ENCODE results near the gene GALNT12. TPM values are rescaled to one million over a fixed set of nuclear protein-coding genes. Genes with fewer than 3 reads are reported as not detected.

GALNT12 gene
- total and polyA plus RNA-seq, 2 donors, result 12.6 to 13.0 TPM

GRCh38 chr9:98870782-98871557 is 63.5 kb downstream of the GALNT12 start:
- Histone ChIP-seq H3K4me3 (ENCODE audit: low read depth, low read length) (no peak overlapping the region), H3K27ac (ENCODE audit: low read depth) (no peak overlapping the region), H3K4me1 (ENCODE audit: insufficient read depth) (no peaks in the 10 kb centered on the region), H3K36me3 (ENCODE audit: insufficient read depth) (no peaks in the 10 kb centered on the region)
- DNase-seq (ENCODE audit: extremely low spot score), result no peak
- 72% methylated on average over 5 of the region's 5 CpGs for WGBS

DNA sequence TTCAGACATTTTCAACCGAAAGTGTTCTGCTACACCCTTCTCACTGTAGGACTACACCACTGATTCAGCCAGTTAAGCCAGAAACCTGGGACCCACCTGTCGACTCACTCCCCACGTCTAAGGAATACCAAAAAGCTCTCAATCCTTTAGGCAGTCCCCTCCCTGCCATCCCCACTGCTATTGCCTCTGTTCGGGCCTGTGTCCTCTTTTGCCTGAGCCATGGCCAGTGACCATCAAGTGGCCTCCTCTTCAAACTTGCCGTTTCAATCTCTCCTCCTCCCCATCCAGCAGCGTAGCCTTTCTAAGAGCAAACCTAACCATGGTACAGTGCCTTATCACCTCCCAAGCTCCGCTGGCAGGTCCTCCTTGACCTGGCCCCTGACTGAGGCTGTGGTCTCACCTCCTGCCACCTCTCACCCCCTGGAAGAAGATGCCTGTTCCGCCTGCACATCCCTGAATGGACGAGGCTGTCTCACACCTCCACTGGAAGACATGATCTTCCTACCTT is 64.1 kb downstream of the GALNT12 start:
- Histone ChIP-seq H3K27ac (ENCODE audit: low read depth) (no peak overlapping the region), H3K4me3 (ENCODE audit: low read depth, low read length) (no peak overlapping the region), H3K36me3 (ENCODE audit: insufficient read depth) (no peaks in the 10 kb centered on the region), H3K4me1 (ENCODE audit: insufficient read depth) (no peaks in the 10 kb centered on the region)
- no peak for DNase-seq (ENCODE audit: extremely low spot score)
- 85% methylated on average over 9 of the region's 9 CpGs for WGBS

DNA sequence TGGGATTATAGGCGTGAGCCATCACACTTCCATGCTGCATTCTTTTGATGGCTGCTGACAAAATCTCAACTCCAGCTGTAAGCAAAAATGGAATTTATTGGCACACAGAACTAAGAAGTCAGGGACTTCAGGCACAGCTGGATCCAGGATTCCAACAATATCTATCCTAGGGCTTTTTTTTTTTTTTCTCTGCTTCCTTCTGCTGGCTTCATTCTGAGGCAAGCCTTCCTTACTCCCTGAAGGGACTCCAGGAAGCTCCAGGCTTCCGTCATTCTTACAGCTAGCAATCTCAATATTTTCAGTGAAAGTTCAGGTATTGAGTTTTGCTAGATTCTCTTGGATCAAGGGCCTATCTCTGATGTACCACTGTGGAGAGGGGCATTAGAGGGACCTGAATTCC is 66.1 kb downstream of the GALNT12 start:
- no peak overlapping the region for H3K4me3 ChIP-seq (ENCODE audit: low read depth, low read length)
- 88% methylated on average over 2 of the region's 2 CpGs for WGBS
- DNase-seq (ENCODE audit: extremely low spot score), result no peak
- H3K4me1 ChIP-seq (ENCODE audit: insufficient read depth), result no peaks in the 10 kb centered on the region
- H3K27ac ChIP-seq (ENCODE audit: low read depth), result no peak overlapping the region
- no peaks in the 10 kb centered on the region for H3K36me3 ChIP-seq (ENCODE audit: insufficient read depth)

GRCh38 chr9:98873951-98874371 is 66.5 kb downstream of the GALNT12 start:
- DNase-seq (ENCODE audit: extremely low spot score), result no peak

DNA sequence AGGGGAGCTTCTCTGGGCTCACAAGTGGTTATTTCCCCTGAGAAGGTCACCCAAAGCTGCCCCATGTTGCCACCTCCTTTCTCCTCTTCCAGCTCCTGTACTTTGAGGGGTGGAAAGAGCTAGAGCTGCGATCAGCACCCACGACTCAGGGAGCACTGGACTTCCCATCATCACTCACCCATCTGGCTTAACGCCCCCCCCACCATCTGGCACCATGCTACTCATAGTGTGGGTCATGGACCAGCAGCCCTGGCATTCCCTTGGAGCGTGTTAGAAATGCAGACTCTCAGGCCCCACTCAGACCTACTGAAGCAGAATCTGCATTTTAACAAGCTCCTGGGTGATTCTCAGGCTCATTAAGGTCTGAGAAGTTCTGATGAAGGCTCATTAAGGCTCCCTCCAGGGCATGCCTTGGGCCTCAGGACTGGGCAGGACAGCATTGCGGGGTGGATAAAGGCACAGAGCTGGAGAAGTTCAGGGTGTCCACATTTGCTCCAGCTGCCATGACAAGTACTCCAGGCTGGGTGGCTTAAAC is 67.3 kb downstream of the GALNT12 start:
- WGBS, result 81% methylated on average over 5 of the region's 5 CpGs
- Histone ChIP-seq H3K27ac (ENCODE audit: low read depth) (no peak overlapping the region), H3K4me3 (ENCODE audit: low read depth, low read length) (no peak overlapping the region), H3K36me3 (ENCODE audit: insufficient read depth) (no peaks in the 10 kb centered on the region), H3K4me1 (ENCODE audit: insufficient read depth) (no peaks in the 10 kb centered on the region)
- no peak for DNase-seq (ENCODE audit: extremely low spot score)

More at GRCh38 chr9:98873951-98874371, 66.5 kb downstream of the GALNT12 start:
- Histone ChIP-seq H3K27ac (ENCODE audit: low read depth) (no peak overlapping the region), H3K36me3 (ENCODE audit: insufficient read depth) (no peaks in the 10 kb centered on the region), H3K4me1 (ENCODE audit: insufficient read depth) (no peaks in the 10 kb centered on the region), H3K4me3 (ENCODE audit: low read depth, low read length) (no peak overlapping the region)
- 54% methylated on average over 3 of the region's 3 CpGs for WGBS

DNA sequence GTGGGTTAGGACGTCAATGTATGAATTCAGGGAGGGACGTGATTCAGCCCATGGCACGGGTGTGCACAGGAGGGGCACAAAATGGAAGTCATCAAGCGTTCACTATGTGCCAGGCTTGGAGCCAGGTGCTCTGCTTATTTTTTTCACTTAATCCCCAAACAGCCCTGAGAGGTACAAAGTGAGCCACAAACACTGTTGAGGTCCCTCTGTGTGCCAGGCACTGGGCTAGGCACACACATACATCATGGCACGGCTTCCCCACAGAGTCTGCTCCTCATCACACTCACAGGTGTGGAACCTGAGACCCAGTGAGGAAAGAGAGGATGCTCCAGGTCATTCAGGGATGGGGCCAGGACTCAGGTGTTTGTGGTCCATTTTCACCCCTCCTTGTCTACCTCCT is 68.1 kb downstream of the GALNT12 start:
- Histone ChIP-seq H3K4me3 (ENCODE audit: low read depth, low read length) (no peak overlapping the region), H3K4me1 (ENCODE audit: insufficient read depth) (no peaks in the 10 kb centered on the region), H3K36me3 (ENCODE audit: insufficient read depth) (no peaks in the 10 kb centered on the region), H3K27ac (ENCODE audit: low read depth) (no peak overlapping the region)
- no peak for DNase-seq (ENCODE audit: extremely low spot score)
- 86% methylated on average over 5 of the region's 5 CpGs for WGBS

DNA sequence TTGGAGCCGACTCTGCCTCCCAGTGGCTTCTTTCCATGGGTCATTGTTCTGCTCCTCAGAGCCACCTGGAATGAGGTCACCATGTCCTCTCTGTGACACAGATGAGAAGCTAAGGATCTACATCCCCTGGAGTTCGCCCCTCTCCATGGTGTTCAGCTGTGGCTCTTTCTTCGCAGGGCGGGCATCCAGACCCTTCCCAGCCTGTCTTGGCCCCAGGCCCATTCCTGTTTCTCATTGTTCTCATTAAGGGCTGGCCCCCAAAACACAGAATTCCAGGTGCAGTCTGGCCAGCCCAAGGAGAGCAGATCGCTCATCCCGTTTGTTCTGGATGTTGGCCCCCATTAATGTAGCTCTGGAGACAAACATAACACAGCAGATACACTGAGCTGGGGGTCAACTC is 69.8 kb downstream of the GALNT12 start:
- no peak for DNase-seq (ENCODE audit: extremely low spot score)
- Histone ChIP-seq H3K4me1 (ENCODE audit: insufficient read depth) (no peaks in the 10 kb centered on the region), H3K36me3 (ENCODE audit: insufficient read depth) (no peaks in the 10 kb centered on the region), H3K4me3 (ENCODE audit: low read depth, low read length) (no peak overlapping the region), H3K27ac (ENCODE audit: low read depth) (no peak overlapping the region)
- WGBS, result 80% methylated on average over 6 of the region's 6 CpGs

- Histone ChIP-seq H3K4me1 (ENCODE audit: insufficient read depth) (no peaks in the 10 kb centered on the region), H3K36me3 (ENCODE audit: insufficient read depth) (no peaks in the 10 kb centered on the region), H3K27ac (ENCODE audit: low read depth) (no peak overlapping the region), H3K4me3 (ENCODE audit: low read depth, low read length) (no peak overlapping the region)
- DNase-seq (ENCODE audit: extremely low spot score), result no peak
- 62% methylated on average over 5 of the region's 5 CpGs for WGBS
Observed at GRCh38 chr9:98879094-98879962, 71.9 kb downstream of the GALNT12 start.

DNA sequence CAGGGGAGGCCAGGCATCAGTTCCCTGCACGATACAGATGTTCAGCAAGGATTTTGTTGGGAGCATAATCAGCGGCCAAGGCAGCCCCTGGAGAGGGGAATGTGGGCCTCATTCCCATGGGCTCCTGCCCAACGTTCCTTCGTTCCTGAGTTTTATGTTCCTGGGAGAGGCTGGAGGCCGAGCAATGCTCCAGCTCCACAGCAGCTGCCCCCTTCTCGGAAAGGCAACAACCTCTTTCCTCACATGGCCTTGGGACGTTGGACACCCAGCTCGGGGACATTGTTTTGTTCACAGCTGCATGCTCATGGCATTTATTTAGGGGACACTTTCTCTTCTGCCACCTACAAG is 72.5 kb downstream of the GALNT12 start:
- Histone ChIP-seq H3K36me3 (ENCODE audit: insufficient read depth) (no peaks in the 10 kb centered on the region), H3K4me1 (ENCODE audit: insufficient read depth) (no peaks in the 10 kb centered on the region), H3K4me3 (ENCODE audit: low read depth, low read length) (no peak overlapping the region), H3K27ac (ENCODE audit: low read depth) (no peak overlapping the region)
- DNase-seq (ENCODE audit: extremely low spot score), result no peak
- WGBS, result 32% methylated on average over 8 of the region's 8 CpGs

DNA sequence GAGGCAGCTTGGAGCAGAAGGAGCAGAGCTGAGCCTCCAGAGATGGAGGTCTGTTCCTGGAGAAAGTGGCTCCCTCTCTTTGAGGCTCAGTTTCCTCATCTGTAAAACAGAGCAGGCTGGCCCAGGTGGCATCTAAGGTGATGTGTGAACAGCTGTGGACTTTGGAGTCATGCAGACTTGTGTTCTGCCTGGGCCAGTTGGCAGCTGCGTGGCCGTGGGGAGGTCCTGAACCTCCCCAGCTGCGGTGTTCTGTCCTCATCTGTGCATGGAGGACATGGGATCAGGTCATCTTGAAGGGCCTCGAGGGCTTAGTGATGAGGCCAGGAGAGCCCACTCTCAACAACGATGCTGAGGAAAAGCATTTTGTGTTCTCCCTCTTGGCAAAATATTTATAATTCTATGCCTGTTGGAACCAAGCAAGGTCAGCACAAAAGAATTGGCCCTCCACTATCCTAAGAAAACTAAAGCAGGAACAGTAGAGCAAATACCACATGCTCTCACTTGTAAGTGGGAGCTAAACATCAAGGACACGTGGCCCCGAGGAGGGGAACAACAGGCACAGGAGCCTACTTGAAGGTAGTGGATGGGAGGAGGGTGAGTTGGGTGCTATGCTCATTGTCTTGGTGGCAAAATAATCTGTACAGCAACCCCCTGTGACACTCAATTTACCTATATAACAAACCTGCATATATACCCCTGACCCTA is 73.0 kb downstream of the GALNT12 start:
- no peak for DNase-seq (ENCODE audit: extremely low spot score)
- Histone ChIP-seq H3K4me1 (ENCODE audit: insufficient read depth) (no peaks in the 10 kb centered on the region), H3K4me3 (ENCODE audit: low read depth, low read length) (no peak overlapping the region), H3K36me3 (ENCODE audit: insufficient read depth) (no peaks in the 10 kb centered on the region), H3K27ac (ENCODE audit: low read depth) (no peak overlapping the region)
- 77% methylated on average over 7 of the region's 7 CpGs for WGBS

GRCh38 chr9:98881356-98881755 is 73.9 kb downstream of the GALNT12 start:
- Histone ChIP-seq H3K27ac (ENCODE audit: low read depth) (no peak overlapping the region), H3K4me1 (ENCODE audit: insufficient read depth) (no peaks in the 10 kb centered on the region), H3K4me3 (ENCODE audit: low read depth, low read length) (no peak overlapping the region), H3K36me3 (ENCODE audit: insufficient read depth) (no peaks in the 10 kb centered on the region)
- no peak for DNase-seq (ENCODE audit: extremely low spot score)
- WGBS, result 92% methylated on average over 3 of the region's 3 CpGs

GRCh38 chr9:98881836-98882568 is 74.5 kb downstream of the GALNT12 start:
- Histone ChIP-seq H3K27ac (ENCODE audit: low read depth) (no peak overlapping the region), H3K4me1 (ENCODE audit: insufficient read depth) (no peaks in the 10 kb centered on the region), H3K36me3 (ENCODE audit: insufficient read depth) (no peaks in the 10 kb centered on the region), H3K4me3 (ENCODE audit: low read depth, low read length) (no peak overlapping the region)
- 79% methylated on average over 8 of the region's 8 CpGs for WGBS
- no peak for DNase-seq (ENCODE audit: extremely low spot score)

DNA sequence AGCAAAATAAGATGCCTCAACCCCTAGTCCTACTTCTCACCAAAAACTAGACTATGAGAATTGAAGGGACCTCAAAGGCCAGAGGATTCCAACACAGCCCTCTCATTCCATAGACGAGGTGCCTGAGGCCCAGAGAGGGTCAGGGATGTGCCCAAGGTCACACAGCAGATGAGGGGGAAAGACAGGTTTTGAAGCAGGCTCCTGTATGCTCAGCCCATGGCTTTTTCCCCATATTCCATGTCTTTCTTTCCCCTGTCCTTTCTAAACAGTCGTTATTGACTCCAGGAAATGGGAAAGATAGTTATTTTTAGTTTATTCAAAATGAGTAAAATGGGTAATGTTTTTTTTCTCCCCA is 75.1 kb downstream of the GALNT12 start:
- 52% methylated on average over 2 of the region's 2 CpGs for WGBS

More for the DNA sequence above, 75.1 kb downstream of the GALNT12 start:
- Histone ChIP-seq H3K4me1 (ENCODE audit: insufficient read depth) (no peaks in the 10 kb centered on the region), H3K4me3 (ENCODE audit: low read depth, low read length) (no peak overlapping the region), H3K27ac (ENCODE audit: low read depth) (no peak overlapping the region), H3K36me3 (ENCODE audit: insufficient read depth) (no peaks in the 10 kb centered on the region)
- DNase-seq (ENCODE audit: extremely low spot score), result no peak

Data from urinary bladder (tissue), 4 donors.